ENCODE data around the gene COL18A1. TPM values are rescaled to one million over a fixed set of nuclear protein-coding genes. Genes with fewer than 3 reads are reported as not detected.

COL18A1 gene
- total and polyA plus RNA-seq, 2 of the 8 experiments (the other 6 are each of a cell fraction or from before 2014, with no cell fraction given): 145 to 201 TPM

- TF ChIP-seq BACH1 (IDR thresholded peaks at IDR 0.05; ENCODE audit: low read length) (no peak), CREB1 (IDR thresholded peaks at IDR 0.05) (no peak), TBP (IDR thresholded peaks at IDR 0.05; ENCODE audit: low read depth, low read length) (no peak), GTF2F1 (IDR thresholded peaks at IDR 0.05; ENCODE audit: borderline replicate concordance, low read depth, low read length) (no peak), ASH2L (IDR thresholded peaks at IDR 0.05; ENCODE audit: low read length) (no peak)
These were observed 72.5 kb downstream of the COL18A1 start (continued) for GRCh38 chr21:45477176-45478114.

Measured in H1 (cell line).